GM12878 (cell line): ENCODE results near the gene CHRNB2. TPM values are rescaled to one million over a fixed set of nuclear protein-coding genes. Genes with fewer than 3 reads are reported as not detected.
A peak's percentile ranks its signal among the peaks of the same experiment; 100 is the strongest.

ENCODE experiments used
- ASH2L ChIP-seq: fragments of 300-600, 200-600 bp; sonication (generic); IDR thresholded peaks from 2 replicates; pipeline ENCODE4 v1.6.1; 2017; ENCODE audit warnings: low read depth, mild to moderate bottlenecking, borderline replicate concordance
- CHD4 ChIP-seq: fragments of 200-600 bp; sonication (generic); IDR thresholded peaks from 2 replicates; pipeline ENCODE4 v1.6.1; 2016; ENCODE audit warnings: mild to moderate bottlenecking
- CTCF ChIP-seq, 3 experiments: IDR thresholded peaks in 2 of 3; conservative IDR thresholded peaks in 1 of 3; 2 replicates each; pipeline ENCODE4 v1.5.1; 2011; ENCODE audit warnings: low read depth in 3 of 3, low read length in 3 of 3, mild to moderate bottlenecking in 3 of 3, control low read depth in 2 of 3, moderate library complexity in 2 of 3, inconsistent platforms in 1 of 3, mixed read lengths in 1 of 3; ENCODE audit not compliant: control insufficient read depth in 2 of 3, insufficient read depth in 1 of 3; ENCODE audit errors: extremely low read depth in 1 of 3
- DPF2 ChIP-seq: fragments of 450-650 bp; IDR thresholded peaks from 2 replicates; pipeline ENCODE4 v1.6.1; 2017; ENCODE audit warnings: mild to moderate bottlenecking
- EED ChIP-seq: sonication (generic); IDR thresholded peaks from 2 replicates; pipeline ENCODE4 v1.6.1; 2016; ENCODE audit warnings: antibody characterized with exemption, low read depth
- EZH2 ChIP-seq: IDR thresholded peaks from 2 replicates; pipeline ENCODE4 v1.6.1; 2012; ENCODE audit warnings: low read depth, mild to moderate bottlenecking, control low read depth, inconsistent platforms, low read length, borderline replicate concordance; ENCODE audit not compliant: control insufficient read depth
- FOXM1 ChIP-seq: IDR thresholded peaks from 2 replicates; pipeline ENCODE4 v1.6.1; 2012; ENCODE audit warnings: low read depth, mild to moderate bottlenecking, inconsistent platforms, low read length, moderate library complexity
- GABPA ChIP-seq: IDR thresholded peaks from 2 replicates; pipeline ENCODE4 v1.6.1; 2014; ENCODE audit warnings: antibody characterized with exemption, low read depth, mild to moderate bottlenecking, inconsistent platforms
- HDAC2 ChIP-seq: fragments of 200-600 bp; sonication (generic); IDR thresholded peaks from 2 replicates; pipeline ENCODE4 v1.6.1; 2017
- HDAC6 ChIP-seq: fragments of 200-600 bp; sonication (generic); IDR thresholded peaks from one replicate; pipeline ENCODE4 v1.8.0; 2017; ENCODE audit warnings: antibody characterized with exemption; ENCODE audit not compliant: unreplicated experiment
- PAX5 ChIP-seq: IDR thresholded peaks from 2 replicates; pipeline ENCODE4 v1.6.1; 2011; ENCODE audit warnings: low read depth, low read length, borderline replicate concordance
- PAX8 ChIP-seq: fragments of 450-650 bp; IDR thresholded peaks from 2 replicates; pipeline ENCODE4 v1.6.1; 2017; ENCODE audit warnings: mild to moderate bottlenecking, moderate library complexity
- PBX3 ChIP-seq: IDR thresholded peaks from 2 replicates; pipeline ENCODE4 v1.6.1; 2011; ENCODE audit warnings: mild to moderate bottlenecking, low read depth, low read length, moderate library complexity; ENCODE audit not compliant: insufficient replicate concordance
- POLR2A ChIP-seq: IDR thresholded peaks from 2 replicates; pipeline ENCODE4 v1.6.1; 2011; ENCODE audit warnings: low read depth, mild to moderate bottlenecking, low read length
- RAD21 ChIP-seq: IDR thresholded peaks from 2 replicates; pipeline ENCODE4 v1.6.1; 2011; ENCODE audit warnings: mild to moderate bottlenecking, low read depth, low read length, moderate library complexity; ENCODE audit not compliant: insufficient read depth
- RUNX3 ChIP-seq: IDR thresholded peaks from 2 replicates; pipeline ENCODE4 v1.6.1; 2012; ENCODE audit warnings: low read length, inconsistent platforms
- SUZ12 ChIP-seq: fragments of 200-600 bp; sonication (generic); IDR thresholded peaks from one replicate; pipeline ENCODE4 v1.6.1; 2018; ENCODE audit warnings: antibody characterized with exemption, mild to moderate bottlenecking; ENCODE audit not compliant: unreplicated experiment
- YBX1 ChIP-seq: fragments of 450-650 bp; IDR thresholded peaks from 2 replicates; pipeline ENCODE4 v1.6.1; 2016; ENCODE audit warnings: antibody characterized with exemption
- ZNF622 ChIP-seq: fragments of 450-650 bp; IDR thresholded peaks from 2 replicates; pipeline ENCODE4 v1.6.1; 2017; ENCODE audit warnings: mild to moderate bottlenecking, inconsistent platforms
- polyA plus RNA-seq, 11 experiments: library from polyadenylated mRNA; depleted of rRNA in 4 of 11; unstranded in 6 of 11; stranded (reverse) in 5 of 11; fragments of >200 nt; fragmentation: Nextera tagmentation in 4 of 11; fragmentation: Illumina TruSeq in 1 of 11; extraction: Ambion mirVana in 4 of 11; extraction: Trizol in 1 of 11; gene quantifications; 1 replicate in 1 of 11; 2 replicates in 10 of 11; pipeline versions ENCODE4 v1.2.1 to v1.2.3, GENCODE V29; 2011 to 2016; ENCODE audit warnings: inconsistent platforms in 2 of 11, missing spikeins in 2 of 11, low read depth in 1 of 11
- total RNA-seq, 4 experiments: library from RNA; depleted of rRNA in 3 of 4; stranded (reverse); fragments of >200 nt in 3 of 4; fragmentation: Illumina TruSeq in 1 of 4; extraction: Trizol in 1 of 4; gene quantifications; 2 replicates each; pipeline versions ENCODE4 v1.2.1 to v1.2.3, GENCODE V29; 2013 to 2021
- TF ChIP-seq, protein P1 (sequence below): IDR thresholded peaks from 2 replicates; pipeline ENCODE4 v1.6.1; 2011; ENCODE audit warnings: low read depth, mild to moderate bottlenecking, low read length, moderate library complexity, borderline replicate concordance; ENCODE audit errors: extremely low read depth
- TF ChIP-seq, protein P2 (sequence below): fragments of 450-650 bp; IDR thresholded peaks from 2 replicates; pipeline ENCODE4 v1.6.1; 2017; ENCODE audit warnings: mild to moderate bottlenecking, moderate library complexity

The CHRNB2 gene
- total and polyA plus RNA-seq, 10 of the 15 experiments (the other 5 are each of a cell fraction or from before 2014, with no cell fraction given): 0.01 to 0.11 (median 0.03) TPM; not detected in 6

- TF ChIP-seq EED (peak; percentile 43; the same call in 1 of the 2 replicates), ZNF622 (no peak), FOXM1 (0 out of 2 replicates have a peak, but pooled peaks have one; percentile 10), HDAC2 (0 out of 2 replicates have a peak, but pooled peaks have one; percentile 18), DPF2 (peak; percentile 37; the same call in 1 of the 2 replicates), EZH2 (no peak), GABPA (no peak), SUZ12 (no peak), PAX5 (0 out of 2 replicates have a peak, but pooled peaks have one; percentile 12), HDAC6 (no peak), RUNX3 (peak; percentile 75), PAX8 (no peak), CHD4 (no peak), CTCF (IDR thresholded peaks at IDR 0.05 in 2 of 3, conservative IDR thresholded peaks at IDR 0.05 in 1 of 3; ENCODE audit: control insufficient read depth in 2 of 3, extremely low read depth in 1 of 3, insufficient read depth in 1 of 3, low read depth in 3 of 3, low read length in 3 of 3) (no peak), YBX1 (no peak), ASH2L (0 out of 2 replicates have a peak, but pooled peaks have one; percentile 32), PBX3 (no peak), POLR2A (peak; percentile 55; the same call in 1 of the 2 replicates), RAD21 (no peak)
- TF ChIP-seq, protein P1, sequence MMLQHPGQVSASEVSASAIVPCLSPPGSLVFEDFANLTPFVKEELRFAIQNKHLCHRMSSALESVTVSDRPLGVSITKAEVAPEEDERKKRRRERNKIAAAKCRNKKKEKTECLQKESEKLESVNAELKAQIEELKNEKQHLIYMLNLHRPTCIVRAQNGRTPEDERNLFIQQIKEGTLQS: peak; percentile 98
- TF ChIP-seq, protein P2, sequence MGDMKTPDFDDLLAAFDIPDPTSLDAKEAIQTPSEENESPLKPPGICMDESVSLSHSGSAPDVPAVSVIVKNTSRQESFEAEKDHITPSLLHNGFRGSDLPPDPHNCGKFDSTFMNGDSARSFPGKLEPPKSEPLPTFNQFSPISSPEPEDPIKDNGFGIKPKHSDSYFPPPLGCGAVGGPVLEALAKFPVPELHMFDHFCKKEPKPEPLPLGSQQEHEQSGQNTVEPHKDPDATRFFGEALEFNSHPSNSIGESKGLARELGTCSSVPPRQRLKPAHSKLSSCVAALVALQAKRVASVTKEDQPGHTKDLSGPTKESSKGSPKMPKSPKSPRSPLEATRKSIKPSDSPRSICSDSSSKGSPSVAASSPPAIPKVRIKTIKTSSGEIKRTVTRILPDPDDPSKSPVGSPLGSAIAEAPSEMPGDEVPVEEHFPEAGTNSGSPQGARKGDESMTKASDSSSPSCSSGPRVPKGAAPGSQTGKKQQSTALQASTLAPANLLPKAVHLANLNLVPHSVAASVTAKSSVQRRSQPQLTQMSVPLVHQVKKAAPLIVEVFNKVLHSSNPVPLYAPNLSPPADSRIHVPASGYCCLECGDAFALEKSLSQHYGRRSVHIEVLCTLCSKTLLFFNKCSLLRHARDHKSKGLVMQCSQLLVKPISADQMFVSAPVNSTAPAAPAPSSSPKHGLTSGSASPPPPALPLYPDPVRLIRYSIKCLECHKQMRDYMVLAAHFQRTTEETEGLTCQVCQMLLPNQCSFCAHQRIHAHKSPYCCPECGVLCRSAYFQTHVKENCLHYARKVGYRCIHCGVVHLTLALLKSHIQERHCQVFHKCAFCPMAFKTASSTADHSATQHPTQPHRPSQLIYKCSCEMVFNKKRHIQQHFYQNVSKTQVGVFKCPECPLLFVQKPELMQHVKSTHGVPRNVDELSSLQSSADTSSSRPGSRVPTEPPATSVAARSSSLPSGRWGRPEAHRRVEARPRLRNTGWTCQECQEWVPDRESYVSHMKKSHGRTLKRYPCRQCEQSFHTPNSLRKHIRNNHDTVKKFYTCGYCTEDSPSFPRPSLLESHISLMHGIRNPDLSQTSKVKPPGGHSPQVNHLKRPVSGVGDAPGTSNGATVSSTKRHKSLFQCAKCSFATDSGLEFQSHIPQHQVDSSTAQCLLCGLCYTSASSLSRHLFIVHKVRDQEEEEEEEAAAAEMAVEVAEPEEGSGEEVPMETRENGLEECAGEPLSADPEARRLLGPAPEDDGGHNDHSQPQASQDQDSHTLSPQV: no peak
These were observed 59.9 kb downstream of the CHRNB2 start (continued) for GRCh38 chr1:154627257-154628120.
